HepG2 (cell line): Measurements from ENCODE around the gene SETD5. TPM values are rescaled to one million over a fixed set of nuclear protein-coding genes. Genes with fewer than 3 reads are reported as not detected.

ENCODE experiments used
- ATAC-seq: fragments of 200-7000 bp; cut with Tn5 transposase; 3 replicates; pipeline ENCODE4 v1.9.1; 2020; ENCODE audit warnings: mild to moderate bottlenecking, moderate library complexity
- BruUV-seq: library from RNA; stranded (reverse); fragments of 400-500 nt; replicated peaks from 2 replicates; lab custom pipeline; 2021; lab: Mats Ljungman, UMichigan
- CTCF ChIA-PET: fragments of 300-600 bp; formaldehyde crosslinking; extraction: SDS; loops from one replicate; lab custom pipeline; 2021; ENCODE audit warnings: low total read pairs, inconsistent platforms, low intra/inter-chr PET ratio; lab: Yijun Ruan, JAX
- POLR2A ChIA-PET: fragments of 350-600 bp; sonication (Branson Sonifier 250); formaldehyde crosslinking; loops from one replicate; lab custom pipeline; 2020; ENCODE audit warnings: antibody characterized with exemption, inconsistent platforms; lab: Yijun Ruan, JAX
- DNase-seq: peaks from one replicate; pipeline ENCODE4 v3.0.0-alpha.2; 2015; ENCODE audit warnings: low spot score
- FAIRE-seq: peaks from 3 replicates; lab custom pipeline; 2011; peaks lifted over from hg19 to GRCh38; lab: Jason Lieb, UNC
- H2AFZ ChIP-seq: one replicate; pipeline ENCODE4 v1.6.1; 2011; ENCODE audit warnings: low read length, inconsistent platforms
- H3K27ac ChIP-seq: fragments of 300-600 bp; 3 replicates; pipeline ENCODE4 v1.8.0; 2011; ENCODE audit warnings: mixed run types, mild to moderate bottlenecking, mixed read lengths, low read length, inconsistent platforms; ENCODE audit not compliant: insufficient read depth; ENCODE audit errors: extremely low read length
- H3K27me3 ChIP-seq, 2 experiments: fragments of 200-600 bp in 1 of 2; 2 replicates in 1 of 2; 3 replicates in 1 of 2; pipeline versions ENCODE4 v1.6.0 to v1.8.0; 2011; ENCODE audit warnings: low read length in 2 of 2, mild to moderate bottlenecking in 2 of 2, moderate library complexity in 2 of 2, inconsistent platforms in 1 of 2; ENCODE audit not compliant: insufficient read depth in 2 of 2, control insufficient read depth in 1 of 2
- H3K36me3 ChIP-seq, 2 experiments: fragments of 200-600 bp in 1 of 2; replicated peaks in 1 of 2; 2 replicates in 1 of 2; 3 replicates in 1 of 2; pipeline versions ENCODE4 v1.5.1 to v1.8.0; 2011; ENCODE audit warnings: low read length in 2 of 2, inconsistent platforms in 1 of 2; ENCODE audit not compliant: insufficient read depth in 2 of 2, control insufficient read depth in 1 of 2
- H3K4me1 ChIP-seq: 2 replicates; pipeline ENCODE4 v1.5.1; 2012; ENCODE audit warnings: low read length, inconsistent platforms; ENCODE audit not compliant: insufficient read depth
- H3K4me2 ChIP-seq: 2 replicates; pipeline ENCODE4 v1.6.0; 2011; ENCODE audit warnings: low read depth, low read length, inconsistent platforms
- H3K4me3 ChIP-seq, 3 experiments: fragments of 200-600 bp in 1 of 3; sonication (generic), shearing (Covaris generic) in 1 of 3; replicated peaks in 1 of 3; 2 replicates each; pipeline ENCODE4 v1.5.1; 2011 to 2016; ENCODE audit warnings: low read length in 3 of 3, inconsistent platforms in 2 of 3, low read depth in 2 of 3, mild to moderate bottlenecking in 2 of 3, control low read depth in 1 of 3, mixed read lengths in 1 of 3; ENCODE audit not compliant: insufficient read depth in 1 of 3
- H3K79me2 ChIP-seq: one replicate; pipeline ENCODE4 v1.6.1; 2011; ENCODE audit warnings: low read length, inconsistent platforms; ENCODE audit not compliant: insufficient read depth
- H3K9ac ChIP-seq: 2 replicates; pipeline ENCODE4 v1.6.0; 2011; ENCODE audit warnings: mild to moderate bottlenecking, low read depth, low read length, inconsistent platforms; ENCODE audit not compliant: insufficient read depth
- H3K9me3 ChIP-seq: 2 replicates; pipeline ENCODE4 v1.5.1; 2012; ENCODE audit warnings: mild to moderate bottlenecking, low read length
- H4K20me1 ChIP-seq: 2 replicates; pipeline ENCODE4 v1.6.0; 2011; ENCODE audit warnings: inconsistent platforms, mild to moderate bottlenecking, low read length, moderate library complexity; ENCODE audit not compliant: insufficient read depth
- AGO2 ChIP-seq: fragments of 200-400 bp; formaldehyde crosslinking; optimal IDR thresholded peaks from 2 replicates; pipeline ENCODE3; 2017; ENCODE audit warnings: mild to moderate bottlenecking, low read depth, low read length, moderate library complexity
- FIP1L1 ChIP-seq: fragments of 200-400 bp; formaldehyde crosslinking; IDR thresholded peaks from 2 replicates; pipeline ENCODE4 v1.6.1; 2018; ENCODE audit warnings: low read depth, mild to moderate bottlenecking, low read length, moderate library complexity, borderline replicate concordance; ENCODE audit not compliant: insufficient read depth
- ISL2 ChIP-seq: sonication (generic); formaldehyde crosslinking; IDR thresholded peaks from 2 replicates; pipeline ENCODE4 v1.5.0; 2020; ENCODE audit warnings: missing genetic modification reagents
- POLR2A ChIP-seq, 2 experiments: IDR thresholded peaks; 2 replicates each; pipeline ENCODE4 v1.6.1; 2011; ENCODE audit warnings: low read depth in 2 of 2, low read length in 2 of 2, mild to moderate bottlenecking in 1 of 2, moderate library complexity in 1 of 2; ENCODE audit not compliant: insufficient read depth in 1 of 2
- POLR2AphosphoS5 ChIP-seq: IDR thresholded peaks from 2 replicates; pipeline ENCODE4 v1.6.1; 2012; ENCODE audit warnings: low read depth, low read length
- SIX1 ChIP-seq: sonication (generic); formaldehyde crosslinking; IDR thresholded peaks from 2 replicates; pipeline ENCODE4 v1.4.0; 2020; ENCODE audit warnings: missing genetic modification reagents, borderline replicate concordance
- SMYD3 ChIP-seq: sonication (generic); formaldehyde crosslinking; IDR thresholded peaks from 2 replicates; pipeline ENCODE4 v1.8.1; 2023; ENCODE audit warnings: mild to moderate bottlenecking, missing genetic modification reagents
- TRIM24 ChIP-seq: sonication (generic); formaldehyde crosslinking; IDR thresholded peaks from 2 replicates; pipeline ENCODE4 v1.8.0; 2022; ENCODE audit warnings: mild to moderate bottlenecking, missing genetic modification reagents
- ZFP62 ChIP-seq: sonication (generic); formaldehyde crosslinking; IDR thresholded peaks from 2 replicates; pipeline ENCODE4 v1.4.0; 2020; ENCODE audit warnings: missing genetic modification reagents
- ZNF792 ChIP-seq: IDR thresholded peaks from 2 replicates; pipeline ENCODE4 v1.6.1; 2016
- WGBS: methylation state at CpG from one replicate; pipeline ENCODE4 v1.1.6; 2017; ENCODE audit warnings: low lambda C conversion rate; 5-methylcytosine and 5-hydroxymethylcytosine counted together
- in situ Hi-C: cut with HindIII; loops from 2 replicates; pipeline ENCODE4 v1.10.0; 2017; ENCODE audit warnings: low pct_unique_long_range_greater_than_20kb; ENCODE audit not compliant: extremely low pct_ligation_motif_present
- intact Hi-C: fragments of 100-400 bp; cut with micrococcal nuclease; formaldehyde crosslinking; loops from one replicate; pipeline ENCODE4 v1.10.0; 2022; ENCODE audit not compliant: unreplicated experiment
- polyA plus RNA-seq, 8 experiments: library from polyadenylated mRNA; depleted of rRNA in 3 of 8; stranded (reverse) in 7 of 8; unstranded in 1 of 8; fragments of >200 nt; fragmentation: Illumina TruSeq in 4 of 8; extraction: Trizol in 4 of 8; gene quantifications; 2 replicates each; pipeline versions ENCODE4 v1.2.1 to v1.2.3, GENCODE V29; 2011 to 2016; ENCODE audit warnings: low read depth in 4 of 8, missing spikeins in 1 of 8, mixed read lengths in 1 of 8; ENCODE audit not compliant: insufficient read depth in 1 of 8
- total RNA-seq, 5 experiments: library from RNA; depleted of rRNA; stranded (reverse); fragments of >200 nt; fragmentation: Illumina TruSeq; extraction: Trizol; gene quantifications; 2 replicates each; pipeline ENCODE4 v1.2.3, GENCODE V29; 2016; ENCODE audit warnings: low read depth in 1 of 5
- TF ChIP-seq, protein P1 (sequence below): sonication (generic); formaldehyde crosslinking; IDR thresholded peaks from 2 replicates; pipeline ENCODE4 v1.4.0; 2020; ENCODE audit warnings: missing genetic modification reagents, borderline replicate concordance
- TF ChIP-seq, protein P2 (sequence below): sonication (generic); formaldehyde crosslinking; IDR thresholded peaks from 2 replicates; pipeline ENCODE4 v1.8.0; 2022; ENCODE audit warnings: mild to moderate bottlenecking, missing genetic modification reagents; ENCODE audit not compliant: insufficient replicate concordance

SETD5 gene
- total and polyA plus RNA-seq, 2 of the 13 experiments (the other 11 are each of a cell fraction or from before 2014, with no cell fraction given) = 46.8 to 95.8 TPM

DNA sequence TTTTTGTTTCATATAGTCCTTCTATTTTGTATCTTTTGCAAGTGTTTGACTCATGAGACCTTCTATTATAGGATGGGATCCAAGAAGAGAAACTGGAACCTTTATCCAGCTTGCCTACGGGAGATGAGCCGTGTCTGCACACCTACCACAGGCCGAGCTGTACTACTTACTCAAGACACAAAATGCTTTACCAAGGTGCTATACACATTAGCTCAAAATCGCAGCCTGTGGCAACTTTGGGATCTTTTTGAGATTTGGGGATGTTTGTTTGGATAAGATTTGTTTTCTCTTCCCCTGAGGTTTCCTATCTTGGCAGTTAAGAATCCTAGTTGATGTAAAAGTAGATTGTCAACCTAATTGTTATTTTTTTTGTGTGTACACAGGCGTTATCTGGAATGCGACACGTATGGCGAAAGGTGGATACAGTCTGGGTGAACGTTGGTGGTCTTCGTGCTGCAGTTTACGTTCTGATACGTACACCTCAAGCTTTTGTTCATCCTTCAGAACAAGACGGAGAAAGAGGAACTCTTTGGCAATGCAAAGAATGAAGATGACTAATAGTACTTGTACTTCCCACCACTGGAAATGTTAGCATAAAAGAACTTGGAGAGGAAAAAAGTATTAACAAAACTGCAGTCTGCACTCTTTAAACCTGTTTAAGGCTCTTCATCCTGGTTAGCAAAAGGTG is 13.1 kb upstream of the SETD5 start (continued):
- TF ChIP-seq, protein P1, sequence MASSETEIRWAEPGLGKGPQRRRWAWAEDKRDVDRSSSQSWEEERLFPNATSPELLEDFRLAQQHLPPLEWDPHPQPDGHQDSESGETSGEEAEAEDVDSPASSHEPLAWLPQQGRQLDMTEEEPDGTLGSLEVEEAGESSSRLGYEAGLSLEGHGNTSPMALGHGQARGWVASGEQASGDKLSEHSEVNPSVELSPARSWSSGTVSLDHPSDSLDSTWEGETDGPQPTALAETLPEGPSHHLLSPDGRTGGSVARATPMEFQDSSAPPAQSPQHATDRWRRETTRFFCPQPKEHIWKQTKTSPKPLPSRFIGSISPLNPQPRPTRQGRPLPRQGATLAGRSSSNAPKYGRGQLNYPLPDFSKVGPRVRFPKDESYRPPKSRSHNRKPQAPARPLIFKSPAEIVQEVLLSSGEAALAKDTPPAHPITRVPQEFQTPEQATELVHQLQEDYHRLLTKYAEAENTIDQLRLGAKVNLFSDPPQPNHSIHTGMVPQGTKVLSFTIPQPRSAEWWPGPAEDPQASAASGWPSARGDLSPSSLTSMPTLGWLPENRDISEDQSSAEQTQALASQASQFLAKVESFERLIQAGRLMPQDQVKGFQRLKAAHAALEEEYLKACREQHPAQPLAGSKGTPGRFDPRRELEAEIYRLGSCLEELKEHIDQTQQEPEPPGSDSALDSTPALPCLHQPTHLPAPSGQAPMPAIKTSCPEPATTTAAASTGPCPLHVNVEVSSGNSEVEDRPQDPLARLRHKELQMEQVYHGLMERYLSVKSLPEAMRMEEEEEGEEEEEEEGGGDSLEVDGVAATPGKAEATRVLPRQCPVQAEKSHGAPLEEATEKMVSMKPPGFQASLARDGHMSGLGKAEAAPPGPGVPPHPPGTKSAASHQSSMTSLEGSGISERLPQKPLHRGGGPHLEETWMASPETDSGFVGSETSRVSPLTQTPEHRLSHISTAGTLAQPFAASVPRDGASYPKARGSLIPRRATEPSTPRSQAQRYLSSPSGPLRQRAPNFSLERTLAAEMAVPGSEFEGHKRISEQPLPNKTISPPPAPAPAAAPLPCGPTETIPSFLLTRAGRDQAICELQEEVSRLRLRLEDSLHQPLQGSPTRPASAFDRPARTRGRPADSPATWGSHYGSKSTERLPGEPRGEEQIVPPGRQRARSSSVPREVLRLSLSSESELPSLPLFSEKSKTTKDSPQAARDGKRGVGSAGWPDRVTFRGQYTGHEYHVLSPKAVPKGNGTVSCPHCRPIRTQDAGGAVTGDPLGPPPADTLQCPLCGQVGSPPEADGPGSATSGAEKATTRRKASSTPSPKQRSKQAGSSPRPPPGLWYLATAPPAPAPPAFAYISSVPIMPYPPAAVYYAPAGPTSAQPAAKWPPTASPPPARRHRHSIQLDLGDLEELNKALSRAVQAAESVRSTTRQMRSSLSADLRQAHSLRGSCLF (CRISPR knock-in tag) = no peak
- TF ChIP-seq POLR2AphosphoS5 (peak; percentile 0; the same call in 1 of the 2 replicates), SMYD3 (CRISPR knock-in tag) (no peak)

DNA sequence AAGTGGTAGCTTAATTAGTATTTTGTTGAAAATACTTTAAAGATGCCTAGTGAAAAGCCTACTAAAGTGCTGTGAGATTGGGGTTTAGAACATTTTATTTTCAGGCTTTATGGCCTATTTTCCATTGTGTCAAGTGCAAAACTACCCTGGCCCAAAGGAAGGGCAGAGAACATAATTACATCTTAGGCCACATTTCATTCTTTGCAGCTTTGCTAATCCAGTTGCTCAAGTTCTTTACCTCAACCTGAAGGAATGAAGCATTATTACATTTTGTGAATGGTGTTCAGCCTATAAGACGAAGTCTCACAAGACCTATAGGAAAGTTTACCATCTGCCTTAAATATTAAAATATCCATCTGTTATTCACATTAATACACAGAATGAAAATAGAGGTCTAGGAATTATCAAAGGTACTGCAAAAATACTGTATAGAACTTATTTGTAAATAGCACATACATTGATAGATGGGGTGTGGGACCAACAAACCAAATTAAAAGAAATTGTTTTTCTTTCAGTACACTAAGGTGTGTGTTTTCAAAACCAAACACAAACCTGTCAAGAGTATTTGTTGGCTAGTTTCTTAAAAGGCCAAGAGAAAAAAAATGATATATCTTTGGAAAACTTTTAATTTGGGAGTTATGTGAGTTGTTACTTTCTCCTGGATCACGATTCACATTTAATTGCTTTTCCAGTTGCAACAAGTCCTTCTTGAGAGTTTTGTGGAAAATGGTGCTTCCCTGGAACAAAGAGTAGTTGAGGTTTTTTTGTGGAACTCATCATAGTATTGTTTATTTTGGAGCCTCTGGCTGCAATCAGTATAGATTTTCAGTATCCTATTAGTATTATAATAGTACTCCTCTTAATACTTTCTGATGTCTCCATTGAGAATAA is 12.0 kb upstream of the SETD5 start:
- Histone ChIP-seq H3K9ac (no peak overlapping the region), H3K27me3 (no peaks in the 10 kb centered on the region), H3K27ac (no peak overlapping the region), H2AFZ (no peak overlapping the region), H3K9me3 (no peaks in the 10 kb centered on the region), H3K4me2 (no peak overlapping the region), H3K79me2 (peaks cover 14% of the 10 kb centered on the region), H3K4me1 (peaks cover 22% of the 10 kb centered on the region), H4K20me1 (peaks cover under 1% of the 10 kb centered on the region; the same call in 1 of the 2 replicates), H3K4me3 (no peak overlapping the region), H3K36me3 (peaks cover 12 to 71% of the 10 kb centered on the region in 2 experiments)
- ChIA-PET POLR2A (interaction anchor here (1.0 to 3.1 kb wide), 5 partner anchors 8 to 23 kb away, joined by 3 to 16 read pairs (median 5); partner anchors contain the start of gene THUMPD3), CTCF (no interaction called here)
- intact Hi-C loops (loop anchor here (5.0 kb wide), 1 partner anchor 37 kb away; no protein-coding TSS in a partner anchor), in situ Hi-C loops (no loop called here)
- DNase-seq (no peak), FAIRE-seq (no peak), ATAC-seq (no peak)
- TSS peak; percentile 9 for BruUV-seq
- WGBS = 97% methylated on average over 2 of the region's 2 CpGs
- TF ChIP-seq AGO2 (peak; percentile 17), ISL2 (CRISPR knock-in tag) (no peak), POLR2A (IDR thresholded peaks at IDR 0.05; ENCODE audit: insufficient read depth in 1 of 2, low read depth in 2 of 2, low read length in 2 of 2) (no peak), ZFP62 (no peak), POLR2AphosphoS5 (peak; percentile 14; the same call in 1 of the 2 replicates), TRIM24 (no peak), ZNF792 (CRISPR knock-in tag) (no peak), FIP1L1 (no peak), SIX1 (CRISPR knock-in tag) (no peak)
- TF ChIP-seq, protein P2, sequence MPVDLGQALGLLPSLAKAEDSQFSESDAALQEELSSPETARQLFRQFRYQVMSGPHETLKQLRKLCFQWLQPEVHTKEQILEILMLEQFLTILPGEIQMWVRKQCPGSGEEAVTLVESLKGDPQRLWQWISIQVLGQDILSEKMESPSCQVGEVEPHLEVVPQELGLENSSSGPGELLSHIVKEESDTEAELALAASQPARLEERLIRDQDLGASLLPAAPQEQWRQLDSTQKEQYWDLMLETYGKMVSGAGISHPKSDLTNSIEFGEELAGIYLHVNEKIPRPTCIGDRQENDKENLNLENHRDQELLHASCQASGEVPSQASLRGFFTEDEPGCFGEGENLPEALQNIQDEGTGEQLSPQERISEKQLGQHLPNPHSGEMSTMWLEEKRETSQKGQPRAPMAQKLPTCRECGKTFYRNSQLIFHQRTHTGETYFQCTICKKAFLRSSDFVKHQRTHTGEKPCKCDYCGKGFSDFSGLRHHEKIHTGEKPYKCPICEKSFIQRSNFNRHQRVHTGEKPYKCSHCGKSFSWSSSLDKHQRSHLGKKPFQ = no peak
